ENCODE results near the gene ANKRD13B. TPM values are rescaled to one million over a fixed set of nuclear protein-coding genes. Genes with fewer than 3 reads are reported as not detected.
A peak's percentile ranks its signal among the peaks of the same experiment; 100 is the strongest.

ANKRD13B gene
- total RNA-seq, 1 experiment from 2014 or later = 31.4 TPM

DNA sequence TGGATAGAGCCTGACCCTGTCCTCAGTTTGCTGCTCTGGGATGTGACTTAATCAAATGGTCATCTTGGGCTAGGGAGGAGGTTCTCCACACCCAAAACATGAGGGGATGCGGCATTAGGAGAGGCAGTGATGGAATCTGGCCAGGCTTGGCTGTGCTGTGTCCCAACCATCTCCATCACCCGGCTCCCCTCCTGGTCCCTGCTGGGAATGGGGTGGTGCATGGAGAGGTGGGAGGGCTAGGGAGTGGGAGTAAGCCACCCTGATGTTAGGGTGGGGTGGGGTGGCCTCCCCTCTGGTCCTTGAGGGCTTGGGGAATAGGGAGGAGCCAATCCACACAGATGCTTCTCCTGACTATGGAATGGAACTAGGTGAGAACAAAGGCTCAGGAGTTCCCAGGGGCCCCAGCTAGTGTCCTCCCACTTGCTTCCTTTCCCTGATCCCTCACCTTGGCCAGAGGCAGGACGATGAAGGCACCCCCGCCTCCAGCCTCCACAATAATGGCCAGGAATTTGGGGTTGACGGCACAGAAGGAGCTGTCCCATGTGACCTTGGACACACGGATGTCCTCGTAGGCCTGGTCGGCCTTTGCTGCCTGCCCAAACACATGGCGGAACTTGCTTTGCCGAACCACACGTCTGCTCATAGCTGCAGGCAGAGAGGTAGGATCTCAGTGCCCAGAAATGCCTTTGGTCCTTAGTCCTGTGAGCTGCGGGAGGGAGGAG, 28.0 kb downstream of the ANKRD13B start:
- in situ Hi-C loops (cut with HindIII; ENCODE audit: low pct_unique_long_range_greater_than_20kb, low sequenced_read_pairs) = no loop called here
- TF ChIP-seq, protein P1, sequence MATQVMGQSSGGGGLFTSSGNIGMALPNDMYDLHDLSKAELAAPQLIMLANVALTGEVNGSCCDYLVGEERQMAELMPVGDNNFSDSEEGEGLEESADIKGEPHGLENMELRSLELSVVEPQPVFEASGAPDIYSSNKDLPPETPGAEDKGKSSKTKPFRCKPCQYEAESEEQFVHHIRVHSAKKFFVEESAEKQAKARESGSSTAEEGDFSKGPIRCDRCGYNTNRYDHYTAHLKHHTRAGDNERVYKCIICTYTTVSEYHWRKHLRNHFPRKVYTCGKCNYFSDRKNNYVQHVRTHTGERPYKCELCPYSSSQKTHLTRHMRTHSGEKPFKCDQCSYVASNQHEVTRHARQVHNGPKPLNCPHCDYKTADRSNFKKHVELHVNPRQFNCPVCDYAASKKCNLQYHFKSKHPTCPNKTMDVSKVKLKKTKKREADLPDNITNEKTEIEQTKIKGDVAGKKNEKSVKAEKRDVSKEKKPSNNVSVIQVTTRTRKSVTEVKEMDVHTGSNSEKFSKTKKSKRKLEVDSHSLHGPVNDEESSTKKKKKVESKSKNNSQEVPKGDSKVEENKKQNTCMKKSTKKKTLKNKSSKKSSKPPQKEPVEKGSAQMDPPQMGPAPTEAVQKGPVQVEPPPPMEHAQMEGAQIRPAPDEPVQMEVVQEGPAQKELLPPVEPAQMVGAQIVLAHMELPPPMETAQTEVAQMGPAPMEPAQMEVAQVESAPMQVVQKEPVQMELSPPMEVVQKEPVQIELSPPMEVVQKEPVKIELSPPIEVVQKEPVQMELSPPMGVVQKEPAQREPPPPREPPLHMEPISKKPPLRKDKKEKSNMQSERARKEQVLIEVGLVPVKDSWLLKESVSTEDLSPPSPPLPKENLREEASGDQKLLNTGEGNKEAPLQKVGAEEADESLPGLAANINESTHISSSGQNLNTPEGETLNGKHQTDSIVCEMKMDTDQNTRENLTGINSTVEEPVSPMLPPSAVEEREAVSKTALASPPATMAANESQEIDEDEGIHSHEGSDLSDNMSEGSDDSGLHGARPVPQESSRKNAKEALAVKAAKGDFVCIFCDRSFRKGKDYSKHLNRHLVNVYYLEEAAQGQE (IDR thresholded peaks at IDR 0.05; ENCODE audit: insufficient read depth in 1 of 2, low read depth in 2 of 2, low read length in 1 of 2) = no peak
- TF ChIP-seq TCF7L2 (IDR thresholded peaks at IDR 0.05; ENCODE audit: low read depth, low read length) (no peak), CTCF (IDR thresholded peaks at IDR 0.05) (no peak), POLR2AphosphoS5 (IDR thresholded peaks at IDR 0.05; ENCODE audit: low read depth, low read length) (no peak), SIN3A (IDR thresholded peaks at IDR 0.05; ENCODE audit: borderline replicate concordance, insufficient read depth, low read depth, low read length) (no peak)
- Histone ChIP-seq H3K4me3 (ENCODE audit: low read depth in 2 of 2, low read length in 2 of 2) (no peak overlapping the region), H3K27ac (ENCODE audit: low read length) (no peak overlapping the region), H3K36me3 (ENCODE audit: control insufficient read depth, insufficient read depth, low read length) (no peaks in the 10 kb centered on the region), H3K27me3 (ENCODE audit: control insufficient read depth, insufficient read depth, low read length) (no peaks in the 10 kb centered on the region), H3K9me3 (ENCODE audit: control insufficient read depth, insufficient read depth, low read depth, low read length) (no peaks in the 10 kb centered on the region), H3K4me1 (ENCODE audit: control insufficient read depth, insufficient read depth, low read length) (peaks cover 35% of the 10 kb centered on the region)
- ATAC-seq (no peak), DNase-seq (ENCODE audit: low read depth, low spot score) (no peak)
- BruUV-seq (replicated peaks) = no TSS peak
- POLR2A ChIA-PET = no interaction called here
- intact Hi-C loops (cut with micrococcal nuclease; ENCODE audit: unreplicated experiment) = no loop called here
- CTCF ChIA-PET = interaction anchor here (1.2 kb wide), 1 partner anchor 18 kb away, joined by 3 read pairs; no protein-coding TSS in a partner anchor

GRCh38 chr17:29621751-29622194, 28.8 kb downstream of the ANKRD13B start:
- no peaks in the 10 kb centered on the region for H3K27me3 ChIP-seq (ENCODE audit: control insufficient read depth, insufficient read depth, low read length)
- H3K9me3 ChIP-seq (ENCODE audit: control insufficient read depth, insufficient read depth, low read depth, low read length) = no peaks in the 10 kb centered on the region
- in situ Hi-C loops (cut with HindIII; ENCODE audit: low pct_unique_long_range_greater_than_20kb, low sequenced_read_pairs) = no loop called here
- ChIA-PET POLR2A (no interaction called here), CTCF (interaction anchor here (1.2 kb wide), 1 partner anchor 17 kb away, joined by 3 read pairs; no protein-coding TSS in a partner anchor)
- H3K27ac ChIP-seq (ENCODE audit: low read length) = no peak overlapping the region
- BruUV-seq (replicated peaks) = no TSS peak
- no peaks in the 10 kb centered on the region for H3K36me3 ChIP-seq (ENCODE audit: control insufficient read depth, insufficient read depth, low read length)
- intact Hi-C loops (cut with micrococcal nuclease; ENCODE audit: unreplicated experiment) = no loop called here
- DNase-seq (ENCODE audit: low read depth, low spot score) (no peak), ATAC-seq (no peak)
- peaks cover 31% of the 10 kb centered on the region for H3K4me1 ChIP-seq (ENCODE audit: control insufficient read depth, insufficient read depth, low read length)
- peak overlapping the region; percentile 70 to 72 for H3K4me3 ChIP-seq (ENCODE audit: low read depth in 2 of 2, low read length in 2 of 2)
- no peak for TF ChIP-seq SIN3A (IDR thresholded peaks at IDR 0.05; ENCODE audit: borderline replicate concordance, insufficient read depth, low read depth, low read length)
- TF ChIP-seq CTCF (IDR thresholded peaks at IDR 0.05) = no peak
- TF ChIP-seq TCF7L2 (IDR thresholded peaks at IDR 0.05; ENCODE audit: low read depth, low read length) = no peak
- TF ChIP-seq, protein P1 (IDR thresholded peaks at IDR 0.05; ENCODE audit: insufficient read depth in 1 of 2, low read depth in 2 of 2, low read length in 1 of 2) = no peak
- TF ChIP-seq POLR2AphosphoS5 (IDR thresholded peaks at IDR 0.05; ENCODE audit: low read depth, low read length) = no peak
